ENCODE measurements around the gene AIP. TPM values are rescaled to one million over a fixed set of nuclear protein-coding genes. Genes with fewer than 3 reads are reported as not detected.

AIP gene
- polyA plus RNA-seq, 4 donors: 58.4 to 79.5 (median 70.7) TPM

DNA sequence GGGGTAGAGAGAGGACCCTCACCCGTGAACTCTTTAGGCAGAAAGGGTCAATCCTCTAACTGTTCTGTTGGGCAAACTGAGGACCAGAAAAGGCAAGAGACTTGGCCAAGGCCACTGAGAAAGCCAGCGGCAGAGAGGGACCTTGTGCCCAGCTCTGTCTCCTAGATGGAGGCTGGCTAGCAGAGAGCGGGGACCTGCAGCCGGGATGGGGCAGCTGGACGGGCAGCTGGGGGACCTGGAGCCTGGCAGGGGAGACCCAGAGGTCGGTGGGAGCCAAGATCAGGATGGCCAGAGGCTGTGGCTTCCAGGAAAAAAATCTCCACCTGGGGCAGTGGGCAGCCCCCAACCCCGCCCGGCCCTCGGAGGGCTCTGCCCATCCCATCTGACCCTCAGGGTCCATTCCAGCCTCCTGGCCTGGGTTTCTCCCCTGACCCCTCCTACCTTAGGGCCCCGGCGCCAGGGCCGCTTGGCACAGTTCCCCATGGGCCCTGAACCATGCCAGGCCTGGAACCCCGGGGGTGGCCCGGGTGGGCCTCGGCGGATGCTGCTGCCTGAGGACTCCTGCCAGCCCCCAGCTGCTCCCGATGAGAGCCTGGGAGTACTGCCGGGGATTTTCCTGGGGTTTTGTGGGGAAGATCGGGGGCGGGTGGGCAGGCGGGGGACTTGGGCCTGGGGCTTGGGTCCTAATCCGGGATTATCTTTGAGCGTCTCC, 40.2 kb downstream of the AIP start, which contains the start of gene CABP2:
TSS of gene CABP2 (minus strand) at position 603 of the 712 bp plus-strand sequence. CDS start at position 483, 120 bp downstream.
- DNase-seq (ENCODE audit: low read depth in 4 of 4, low spot score in 2 of 4): no peak

DNA sequence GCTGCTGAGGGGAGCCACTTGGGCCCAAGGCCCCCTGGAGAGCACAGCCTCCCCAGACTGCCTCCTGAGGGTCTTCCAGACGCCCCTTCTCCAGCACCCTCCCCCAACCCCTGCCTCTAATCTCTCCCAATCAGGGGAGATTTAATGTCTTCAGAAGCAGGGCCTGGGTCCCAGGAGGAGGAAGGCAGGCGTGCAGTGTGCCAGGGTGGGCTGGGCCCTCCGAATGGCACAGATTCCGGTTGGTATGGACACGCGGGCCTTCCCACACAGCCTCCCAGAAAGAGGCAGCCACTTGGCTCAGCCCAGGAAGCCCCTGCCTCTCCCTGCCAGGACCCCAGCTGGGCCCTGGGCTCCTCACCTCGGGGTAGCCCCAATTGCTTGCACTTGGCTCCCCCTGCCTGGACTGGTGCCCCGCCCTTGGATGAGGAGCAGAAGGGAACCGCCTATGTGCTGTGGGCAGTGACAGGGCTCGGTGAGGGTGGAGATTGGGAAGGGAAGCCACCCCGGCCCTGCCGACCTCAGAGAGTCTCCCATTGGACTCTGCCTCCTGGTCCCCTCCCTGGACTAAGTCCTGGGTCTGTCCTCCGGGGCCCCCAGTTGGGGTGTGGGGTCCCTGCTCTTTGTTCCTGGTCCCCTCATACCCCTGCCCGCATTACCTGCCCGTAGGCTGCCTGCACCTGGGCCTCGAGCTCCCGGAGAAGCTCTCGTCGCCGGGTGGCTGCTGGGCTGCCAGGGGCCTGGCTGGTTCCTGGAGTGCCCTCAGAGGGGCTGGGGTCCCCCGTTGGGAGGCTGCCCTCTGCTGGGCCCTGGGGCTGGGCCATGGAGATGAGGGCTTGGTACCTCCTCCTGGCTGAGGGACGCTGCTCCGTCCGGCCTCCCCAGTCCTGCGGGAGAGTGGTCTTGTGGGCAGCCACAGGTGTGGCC, 41.0 kb downstream of the AIP start:
- DNase-seq (ENCODE audit: low read depth in 4 of 4, low spot score in 2 of 4): no peak

- DNase-seq (ENCODE audit: low read depth in 4 of 4, low spot score in 2 of 4): no peak
These were observed 41.6 kb downstream of the AIP start for GRCh38 chr11:67524480-67524808.

DNA sequence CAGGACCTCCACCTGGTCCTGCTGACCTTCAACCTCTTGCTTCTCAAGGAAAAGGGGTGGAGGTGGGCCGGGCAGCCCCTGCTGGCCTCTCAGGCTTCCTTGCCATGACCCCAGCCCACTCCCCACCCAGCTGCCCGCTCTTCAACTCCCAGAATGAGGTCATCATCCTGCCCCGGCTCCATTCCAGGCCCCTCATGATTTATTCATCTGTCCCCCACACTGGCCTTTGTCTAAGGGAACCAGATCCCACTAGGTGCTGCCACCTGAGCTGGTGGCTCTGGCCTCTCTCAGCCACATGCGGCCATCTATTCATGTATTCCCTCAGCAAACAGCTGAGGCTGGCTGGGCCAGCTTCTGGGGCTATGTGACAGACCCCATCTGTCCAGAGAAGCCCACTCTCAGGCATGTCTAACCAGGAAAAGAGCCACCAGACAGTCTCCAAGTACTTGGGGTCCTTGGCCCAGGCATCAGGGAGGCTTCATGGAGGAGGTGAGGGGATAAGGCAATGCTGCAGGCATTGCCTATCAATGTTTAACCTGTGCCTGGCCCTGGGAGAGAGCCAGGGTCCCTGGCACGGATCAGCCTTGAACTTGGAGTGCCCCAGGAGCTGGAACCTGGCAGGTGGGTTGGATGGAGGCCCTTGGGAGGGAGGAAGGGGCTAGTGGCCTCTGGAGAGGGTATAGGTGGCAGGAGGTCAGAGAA, 42.6 kb downstream of the AIP start:
- no peak for DNase-seq (ENCODE audit: low read depth in 4 of 4, low spot score in 2 of 4)

- no peak for DNase-seq (ENCODE audit: low read depth in 4 of 4, low spot score in 2 of 4)
These were observed 45.5 kb downstream of the AIP start for GRCh38 chr11:67528376-67528775.

DNA sequence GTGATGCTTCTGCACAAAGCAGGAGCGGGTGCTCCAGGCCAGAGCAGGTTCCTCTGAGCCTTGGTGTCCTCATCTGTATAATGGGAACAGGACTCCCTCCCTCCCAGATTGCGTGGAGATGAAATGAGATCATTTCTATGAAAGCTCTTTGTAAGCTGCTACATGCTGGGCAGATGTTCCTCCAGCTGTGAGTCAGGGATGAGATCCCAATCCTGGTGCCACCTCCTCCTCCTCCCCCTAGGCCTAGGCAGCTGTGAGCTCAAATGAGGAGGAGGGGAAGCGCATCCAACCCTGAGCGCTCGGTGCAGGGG, 47.4 kb downstream of the AIP start:
- DNase-seq (ENCODE audit: low read depth in 4 of 4, low spot score in 2 of 4): no peak

DNA sequence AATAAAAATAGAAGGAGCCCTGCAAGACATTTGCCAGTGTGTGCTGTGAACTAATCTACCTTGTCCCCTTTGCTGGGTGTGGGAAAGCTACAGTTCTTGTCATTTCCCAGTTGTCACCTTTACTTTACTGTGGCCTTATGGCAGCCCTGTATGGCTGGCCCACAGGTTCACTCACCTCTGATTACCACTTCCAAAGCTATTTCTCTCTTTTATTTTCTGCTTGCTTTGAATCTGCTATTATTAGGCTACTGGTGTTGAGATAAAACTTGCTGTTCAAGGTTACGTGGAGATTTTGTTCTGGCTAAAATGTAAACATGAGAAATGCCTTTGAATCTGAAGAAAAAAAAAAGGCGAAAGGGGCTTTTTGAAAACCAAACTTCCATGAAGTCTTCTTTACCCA, 50.1 kb downstream of the AIP start:
- no peak for DNase-seq (ENCODE audit: low read depth in 4 of 4, low spot score in 2 of 4)

- no peak for DNase-seq (ENCODE audit: low read depth in 4 of 4, low spot score in 2 of 4)
These were observed 51.3 kb downstream of the AIP start for GRCh38 chr11:67534070-67534679.

DNA sequence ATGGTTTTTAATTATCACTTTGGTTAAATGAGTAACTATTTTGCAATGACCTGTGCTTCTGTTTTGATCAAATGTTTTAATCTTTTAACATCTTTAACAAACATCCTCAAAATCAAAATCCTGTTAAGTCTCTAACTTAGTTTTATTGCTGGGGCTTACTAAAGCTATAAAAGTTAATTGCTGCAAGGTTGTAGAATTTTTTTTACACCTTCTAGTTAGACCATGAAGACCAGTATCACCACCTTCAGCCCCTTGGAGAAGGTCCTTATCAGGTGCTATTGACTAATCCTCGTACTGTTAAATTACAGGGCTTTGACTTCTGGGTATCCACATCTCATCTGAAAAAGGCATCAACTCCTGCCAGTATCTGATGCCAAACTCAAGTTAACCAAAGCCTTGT, 52.7 kb downstream of the AIP start:
- no peak for DNase-seq (ENCODE audit: low read depth in 4 of 4, low spot score in 2 of 4)

- no peak for DNase-seq (ENCODE audit: low read depth in 4 of 4, low spot score in 2 of 4)
These were observed 55.5 kb downstream of the AIP start for GRCh38 chr11:67538306-67538705.

DNA sequence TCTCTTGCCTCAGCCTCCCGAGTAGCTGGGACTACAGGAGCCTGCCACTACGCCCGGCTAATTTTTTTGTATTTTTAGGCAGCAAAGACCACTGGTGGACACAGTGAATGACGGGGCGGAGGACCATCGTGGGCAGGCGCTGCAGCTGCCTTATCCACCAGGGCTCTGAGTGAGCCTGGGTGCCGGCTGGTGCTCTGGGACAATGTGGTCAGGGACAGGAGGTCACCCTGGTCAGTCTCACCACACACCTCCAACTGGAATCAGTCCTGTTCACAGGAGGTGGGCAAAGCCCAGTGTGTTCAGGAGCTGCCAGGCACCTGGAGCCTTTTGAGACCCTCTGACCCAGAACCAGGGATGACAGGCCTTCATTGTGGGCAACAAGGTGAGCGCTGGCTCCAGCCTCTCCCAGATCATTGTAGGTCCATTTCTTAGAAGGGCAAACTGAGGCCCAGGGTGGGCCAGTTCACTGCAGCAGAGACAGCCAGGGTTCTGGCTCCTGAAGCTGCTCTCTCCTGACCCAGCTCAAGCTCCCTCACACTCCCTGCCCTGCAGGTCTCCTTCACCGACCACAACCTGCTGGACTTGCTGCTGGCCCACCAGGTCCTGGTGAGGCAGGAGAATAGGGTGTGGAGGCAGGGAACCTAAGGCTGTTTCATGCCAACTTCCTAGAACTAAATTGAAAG, 56.1 kb downstream of the AIP start:
- DNase-seq (ENCODE audit: low read depth in 4 of 4, low spot score in 2 of 4): no peak

DNA sequence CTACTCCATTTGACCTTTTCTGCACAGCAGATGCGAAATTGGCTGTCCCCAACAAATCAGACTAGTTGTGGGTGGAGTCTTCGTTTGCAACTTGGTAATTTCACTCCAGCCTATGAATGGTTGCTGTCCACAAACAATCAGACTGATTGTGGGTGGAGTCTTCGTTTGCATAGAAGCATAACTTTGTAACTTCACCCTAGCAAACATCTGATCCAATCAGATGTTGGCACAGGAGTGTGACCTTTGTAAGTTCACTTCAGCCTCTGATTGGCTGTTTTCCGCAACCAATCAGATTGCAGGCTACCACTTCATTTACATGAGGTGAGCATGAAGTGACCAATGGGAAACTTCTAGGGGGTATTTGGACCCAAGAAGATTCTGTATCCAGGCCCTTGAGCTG, 56.7 kb downstream of the AIP start:
- no peak for DNase-seq (ENCODE audit: low read depth in 4 of 4, low spot score in 2 of 4)

Other genes with a start within 250 kb of the AIP start
- gene GRK2, start 216.6 kb upstream of the AIP start, polyA plus RNA-seq (ENCODE audit: insufficient read length in 4 of 4): 10 to 100 TPM; 51.5 to 68.7 (median 53.0) TPM
- 10 to 100 TPM; 17.4 to 60.8 (median 40.3) TPM for gene ANKRD13D, start 193.7 kb upstream of the AIP start, polyA plus RNA-seq (ENCODE audit: insufficient read length in 4 of 4)
- gene SSH3, start 179.5 kb upstream of the AIP start, polyA plus RNA-seq (ENCODE audit: insufficient read length in 4 of 4): 10 to 100 TPM; 17.4 to 37.5 (median 28.5) TPM
- gene POLD4, start 129.5 kb upstream of the AIP start, polyA plus RNA-seq (ENCODE audit: insufficient read length in 4 of 4): 10 to 100 TPM; 18.8 to 40.4 (median 33.4) TPM
- 1 to 10 TPM; 4.9 to 9.2 (median 5.8) TPM for gene CLCF1, start 109.4 kb upstream of the AIP start, polyA plus RNA-seq (ENCODE audit: insufficient read length in 4 of 4)
- 10 to 100 TPM; 16.7 to 34.8 (median 28.9) TPM for gene RAD9A, start 91.0 kb upstream of the AIP start, polyA plus RNA-seq (ENCODE audit: insufficient read length in 4 of 4)
- 100 to 1,000 TPM; 150 to 187 (median 162) TPM for gene PPP1CA, start 81.2 kb upstream of the AIP start, polyA plus RNA-seq (ENCODE audit: insufficient read length in 4 of 4)
- gene TBC1D10C, start 78.9 kb upstream of the AIP start, polyA plus RNA-seq (ENCODE audit: insufficient read length in 4 of 4): 10 to 100 TPM in 2 of 4 donors, 1 to 10 TPM in 2; 3.0 to 11.7 (median 6.7) TPM
- 1 to 10 TPM; 1.3 to 5.0 (median 3.1) TPM for gene CARNS1, start 67.3 kb upstream of the AIP start, polyA plus RNA-seq (ENCODE audit: insufficient read length in 4 of 4)
- 10 to 100 TPM; 40.5 to 48.6 (median 44.9) TPM for gene RPS6KB2, start 54.5 kb upstream of the AIP start, polyA plus RNA-seq (ENCODE audit: insufficient read length in 4 of 4)
- 1 to 10 TPM; 1.3 to 2.5 (median 2.2) TPM for gene PTPRCAP, start 45.3 kb upstream of the AIP start, polyA plus RNA-seq (ENCODE audit: insufficient read length in 4 of 4)
- gene CORO1B, start 39.5 kb upstream of the AIP start, polyA plus RNA-seq (ENCODE audit: insufficient read length in 4 of 4): 10 to 100 TPM; 57.9 to 94.3 (median 77.1) TPM
- under 1 TPM in 1 of 4 donors, not detected in 3; 0.09 TPM for gene GPR152, start 30.3 kb upstream of the AIP start, polyA plus RNA-seq (ENCODE audit: insufficient read length in 4 of 4)
- gene CABP4, start 27.7 kb upstream of the AIP start, polyA plus RNA-seq (ENCODE audit: insufficient read length in 4 of 4): 1 to 10 TPM in 2 of 4 donors, under 1 TPM in 2; 0.35 to 1.9 (median 0.93) TPM
- 10 to 100 TPM; 41.7 to 80.2 (median 64.6) TPM for gene TMEM134, start 13.8 kb upstream of the AIP start, polyA plus RNA-seq (ENCODE audit: insufficient read length in 4 of 4)
- 10 to 100 TPM; 27.5 to 41.0 (median 37.8) TPM for gene PITPNM1, start 22.3 kb downstream of the AIP start, polyA plus RNA-seq (ENCODE audit: insufficient read length in 4 of 4)
- 10 to 100 TPM; 34.0 to 68.5 (median 55.9) TPM for gene CDK2AP2, start 25.1 kb downstream of the AIP start, polyA plus RNA-seq (ENCODE audit: insufficient read length in 4 of 4)
- gene CABP2, start 40.4 kb downstream of the AIP start, polyA plus RNA-seq (ENCODE audit: insufficient read length in 4 of 4): under 1 TPM; 0.30 to 0.68 (median 0.33) TPM
- gene GSTP1, start 100.8 kb downstream of the AIP start, polyA plus RNA-seq (ENCODE audit: insufficient read length in 4 of 4): 100 to 1,000 TPM; 694 to 850 (median 763) TPM
- gene NDUFV1, start 123.9 kb downstream of the AIP start, polyA plus RNA-seq (ENCODE audit: insufficient read length in 4 of 4): 100 to 1,000 TPM; 154 to 243 (median 225) TPM
- 1 to 10 TPM; 3.7 to 7.7 (median 6.6) TPM for gene NUDT8, start 146.9 kb downstream of the AIP start, polyA plus RNA-seq (ENCODE audit: insufficient read length in 4 of 4)
- gene TBX10, start 156.7 kb downstream of the AIP start, polyA plus RNA-seq (ENCODE audit: insufficient read length in 4 of 4): under 1 TPM in 2 of 4 donors, not detected in 2; 0.22 TPM
- gene ACY3, start 167.7 kb downstream of the AIP start, polyA plus RNA-seq (ENCODE audit: insufficient read length in 4 of 4): 10 to 100 TPM; 21.9 to 32.3 (median 27.4) TPM
- gene ALDH3B2, start 191.6 kb downstream of the AIP start, polyA plus RNA-seq (ENCODE audit: insufficient read length in 4 of 4): 1 to 10 TPM; 1.9 to 5.4 (median 2.3) TPM